Activated T-helper 17 cell treated with anti-CD3 and anti-CD28 coated beads, Interleukin-2, amount 50 U/mL, for 72 hours (primary cell): ENCODE results near the gene ALG14. TPM values are rescaled to one million over a fixed set of nuclear protein-coding genes. Genes with fewer than 3 reads are reported as not detected.
A peak's percentile ranks its signal among the peaks of the same experiment; 100 is the strongest.
"Not testable (repeated sequence)": the region's sequence is repeated elsewhere in the genome, so short reads cannot be mapped to it uniquely, and the experiment has no call there.

ENCODE experiments used
- ATAC-seq: fragments of 150-1000 bp; cut with Tn5 transposase; replicated peaks from 2 replicates; pipeline ENCODE4 v1.10.0; 2021; ENCODE audit warnings: mild to moderate bottlenecking, moderate library complexity
- H3K27ac Mint-ChIP-seq: one replicate; pipeline ENCODE4 v1.8.0; 2022; ENCODE audit warnings: mixed read lengths
- H3K27me3 Mint-ChIP-seq: one replicate; pipeline ENCODE4 v1.8.0; 2022; ENCODE audit warnings: mixed read lengths
- H3K36me3 Mint-ChIP-seq: one replicate; pipeline ENCODE4 v1.8.0; 2022; ENCODE audit warnings: low read depth, mild to moderate bottlenecking, mixed read lengths
- H3K4me1 Mint-ChIP-seq: one replicate; pipeline ENCODE4 v1.8.0; 2022; ENCODE audit warnings: mixed read lengths
- H3K4me3 Mint-ChIP-seq: one replicate; pipeline ENCODE4 v1.8.0; 2022; ENCODE audit warnings: mild to moderate bottlenecking, mixed read lengths
- H3K9me3 Mint-ChIP-seq: one replicate; pipeline ENCODE4 v1.8.0; 2022; ENCODE audit warnings: mixed read lengths
- total RNA-seq, 2 donors: library from RNA; stranded (reverse); gene quantifications; one replicate each; pipeline ENCODE4 v1.2.3, GENCODE V29; 2022

The ALG14 gene
- total RNA-seq, 2 donors from 2014 or later = 6.2 to 7.8 TPM

- no peak overlapping the region for H3K27ac Mint-ChIP-seq
- H3K27me3 Mint-ChIP-seq = peaks cover 14% of the 10 kb centered on the region
- H3K4me3 Mint-ChIP-seq = no peak overlapping the region
- H3K4me1 Mint-ChIP-seq = no peaks in the 10 kb centered on the region
- no peaks in the 10 kb centered on the region for H3K36me3 Mint-ChIP-seq
- no peaks in the 10 kb centered on the region for H3K9me3 Mint-ChIP-seq
- no peak for ATAC-seq
Measured at GRCh38 chr1:95096218-95096841, 23.6 kb upstream of the ALG14 start.

DNA sequence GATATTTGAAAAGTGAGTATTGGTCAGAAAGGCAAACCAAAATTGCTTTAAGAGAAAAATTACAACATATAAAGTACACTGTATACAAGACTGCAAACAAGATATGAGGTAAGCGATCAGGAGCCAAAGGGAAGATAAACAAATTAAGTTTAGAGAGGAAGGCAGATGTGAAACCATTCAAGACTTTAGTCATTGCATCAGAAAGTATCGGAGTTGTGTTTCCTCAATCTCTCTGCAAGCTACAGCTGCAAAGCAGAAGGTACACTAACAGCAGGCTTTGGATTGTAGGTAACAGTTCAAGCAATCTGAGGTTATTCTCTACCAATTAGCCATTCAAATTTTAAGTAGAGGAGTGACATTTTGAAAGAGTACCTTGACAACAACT lies 23.1 kb upstream of the ALG14 start:
- Mint-ChIP-seq H3K27me3 (peaks cover 17% of the 10 kb centered on the region), H3K27ac (no peak overlapping the region), H3K4me3 (no peak overlapping the region), H3K4me1 (no peaks in the 10 kb centered on the region), H3K9me3 (no peaks in the 10 kb centered on the region), H3K36me3 (no peaks in the 10 kb centered on the region)
- no peak for ATAC-seq

DNA sequence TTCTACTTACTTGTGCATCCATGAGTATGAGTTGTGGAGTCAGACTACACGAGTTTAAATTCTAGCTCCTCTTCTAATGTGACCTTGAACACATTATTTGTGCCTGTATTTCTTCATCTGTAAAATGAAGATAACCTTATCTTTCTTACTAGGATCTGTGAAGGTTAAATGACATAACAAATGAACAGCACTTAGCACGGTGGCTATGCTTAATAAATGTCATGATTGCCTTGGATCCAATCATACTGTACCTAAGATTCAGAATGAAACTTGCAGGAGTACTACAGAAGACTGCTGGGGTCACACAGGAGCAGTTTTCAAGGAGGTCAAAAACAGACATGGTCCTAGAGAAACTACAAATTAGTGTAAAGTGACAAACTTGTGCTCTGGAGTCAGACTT lies 22.2 kb upstream of the ALG14 start:
- H3K4me1 Mint-ChIP-seq = no peaks in the 10 kb centered on the region
- H3K9me3 Mint-ChIP-seq = no peaks in the 10 kb centered on the region
- H3K27ac Mint-ChIP-seq = no peak overlapping the region
- H3K27me3 Mint-ChIP-seq = peaks cover 17% of the 10 kb centered on the region
- no peak for ATAC-seq
- no peaks in the 10 kb centered on the region for H3K36me3 Mint-ChIP-seq
- H3K4me3 Mint-ChIP-seq = no peak overlapping the region

DNA sequence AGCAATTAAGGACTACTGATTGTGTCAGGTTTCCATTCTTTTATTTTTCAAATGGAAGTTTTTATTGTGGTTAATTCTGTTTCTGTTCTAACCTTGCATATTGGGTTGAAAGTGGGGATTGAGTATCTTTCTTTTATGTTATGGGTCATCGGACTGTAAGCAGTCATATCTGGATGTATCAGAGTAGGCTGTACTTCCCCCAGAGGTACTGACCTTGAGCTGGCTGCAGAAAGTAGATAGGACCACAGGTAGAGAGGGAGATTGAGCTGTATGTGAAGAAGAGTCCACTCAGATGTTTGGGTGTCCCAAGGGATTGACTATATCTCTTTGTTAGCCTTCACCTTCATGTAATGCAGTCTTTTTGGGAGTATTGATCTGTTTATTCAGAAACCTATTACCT lies 20.5 kb upstream of the ALG14 start:
- peaks cover 14% of the 10 kb centered on the region for H3K27me3 Mint-ChIP-seq
- H3K4me3 Mint-ChIP-seq = no peak overlapping the region
- H3K9me3 Mint-ChIP-seq = no peaks in the 10 kb centered on the region
- H3K4me1 Mint-ChIP-seq = no peaks in the 10 kb centered on the region
- no peaks in the 10 kb centered on the region for H3K36me3 Mint-ChIP-seq
- no peak overlapping the region for H3K27ac Mint-ChIP-seq
- ATAC-seq = no peak

DNA sequence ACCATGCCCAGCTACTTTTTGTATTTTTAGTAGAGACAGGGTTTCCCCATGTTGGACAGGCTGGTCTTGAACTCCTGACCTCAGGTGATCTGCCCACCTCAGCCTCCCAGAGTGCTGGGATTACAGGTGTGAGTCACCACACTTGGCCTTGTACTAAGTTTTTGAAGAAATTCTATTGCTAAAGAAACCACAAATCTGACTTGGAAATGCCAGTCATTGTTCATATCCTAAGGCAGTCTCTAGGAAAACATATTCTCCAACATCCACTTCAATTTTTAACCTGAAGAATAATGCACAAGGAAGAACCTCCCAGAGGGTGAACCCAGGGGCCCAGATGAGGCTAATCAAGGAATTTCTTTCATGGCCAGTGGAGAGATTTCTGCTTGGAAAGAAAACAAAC lies 20.1 kb upstream of the ALG14 start:
- not testable (repeated sequence) for ATAC-seq, H3K36me3 Mint-ChIP-seq, H3K4me3 Mint-ChIP-seq, H3K27ac Mint-ChIP-seq, H3K9me3 Mint-ChIP-seq, H3K4me1 Mint-ChIP-seq
- peaks cover 10% of the 10 kb centered on the region for H3K27me3 Mint-ChIP-seq

- not testable (repeated sequence) for H3K4me1 Mint-ChIP-seq, H3K36me3 Mint-ChIP-seq, H3K27me3 Mint-ChIP-seq, H3K27ac Mint-ChIP-seq, H3K4me3 Mint-ChIP-seq, ATAC-seq, H3K9me3 Mint-ChIP-seq
Measured at GRCh38 chr1:95091290-95091689, 18.5 kb upstream of the ALG14 start.

GRCh38 chr1:95089650-95090287 lies 17.0 kb upstream of the ALG14 start:
- Mint-ChIP-seq H3K4me1 (no peaks in the 10 kb centered on the region), H3K27ac (no peak overlapping the region), H3K27me3 (peaks cover 6% of the 10 kb centered on the region), H3K9me3 (no peaks in the 10 kb centered on the region), H3K4me3 (no peak overlapping the region), H3K36me3 (no peaks in the 10 kb centered on the region)
- ATAC-seq = no peak

DNA sequence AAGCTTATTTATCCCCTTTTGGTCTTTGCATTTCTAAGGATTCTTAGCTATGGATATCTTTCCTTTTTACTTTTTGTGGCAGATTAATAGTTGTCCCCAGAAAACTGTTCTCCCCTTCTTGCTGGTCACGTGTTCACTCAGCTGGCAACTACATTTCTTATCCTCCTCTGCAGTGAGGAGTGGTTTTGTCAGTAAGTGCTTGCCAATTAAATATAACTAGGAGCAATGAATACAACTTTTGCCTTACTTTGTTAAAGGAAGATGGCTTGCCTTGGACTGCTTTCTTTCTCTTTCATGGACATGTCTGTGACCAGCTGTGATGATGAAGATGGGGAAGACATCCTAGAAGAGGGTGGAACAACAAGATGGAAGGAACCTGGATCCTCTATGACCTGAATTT lies 15.6 kb upstream of the ALG14 start:
- H3K4me1 Mint-ChIP-seq = no peaks in the 10 kb centered on the region
- ATAC-seq = no peak
- H3K4me3 Mint-ChIP-seq = no peak overlapping the region
- peaks cover 10% of the 10 kb centered on the region for H3K27me3 Mint-ChIP-seq
- no peaks in the 10 kb centered on the region for H3K9me3 Mint-ChIP-seq
- no peak overlapping the region for H3K27ac Mint-ChIP-seq
- no peaks in the 10 kb centered on the region for H3K36me3 Mint-ChIP-seq

GRCh38 chr1:95086949-95087533 lies 14.3 kb upstream of the ALG14 start:
- Mint-ChIP-seq H3K9me3 (no peaks in the 10 kb centered on the region), H3K4me3 (no peak overlapping the region), H3K36me3 (no peaks in the 10 kb centered on the region), H3K27ac (no peak overlapping the region), H3K27me3 (peaks cover 10% of the 10 kb centered on the region), H3K4me1 (no peaks in the 10 kb centered on the region)
- ATAC-seq = no peak

GRCh38 chr1:95085376-95085775 lies 12.6 kb upstream of the ALG14 start:
- Mint-ChIP-seq H3K27me3 (peaks cover 8% of the 10 kb centered on the region), H3K9me3 (no peaks in the 10 kb centered on the region), H3K36me3 (no peaks in the 10 kb centered on the region), H3K4me1 (no peaks in the 10 kb centered on the region), H3K4me3 (no peak overlapping the region), H3K27ac (no peak overlapping the region)
- ATAC-seq = no peak

DNA sequence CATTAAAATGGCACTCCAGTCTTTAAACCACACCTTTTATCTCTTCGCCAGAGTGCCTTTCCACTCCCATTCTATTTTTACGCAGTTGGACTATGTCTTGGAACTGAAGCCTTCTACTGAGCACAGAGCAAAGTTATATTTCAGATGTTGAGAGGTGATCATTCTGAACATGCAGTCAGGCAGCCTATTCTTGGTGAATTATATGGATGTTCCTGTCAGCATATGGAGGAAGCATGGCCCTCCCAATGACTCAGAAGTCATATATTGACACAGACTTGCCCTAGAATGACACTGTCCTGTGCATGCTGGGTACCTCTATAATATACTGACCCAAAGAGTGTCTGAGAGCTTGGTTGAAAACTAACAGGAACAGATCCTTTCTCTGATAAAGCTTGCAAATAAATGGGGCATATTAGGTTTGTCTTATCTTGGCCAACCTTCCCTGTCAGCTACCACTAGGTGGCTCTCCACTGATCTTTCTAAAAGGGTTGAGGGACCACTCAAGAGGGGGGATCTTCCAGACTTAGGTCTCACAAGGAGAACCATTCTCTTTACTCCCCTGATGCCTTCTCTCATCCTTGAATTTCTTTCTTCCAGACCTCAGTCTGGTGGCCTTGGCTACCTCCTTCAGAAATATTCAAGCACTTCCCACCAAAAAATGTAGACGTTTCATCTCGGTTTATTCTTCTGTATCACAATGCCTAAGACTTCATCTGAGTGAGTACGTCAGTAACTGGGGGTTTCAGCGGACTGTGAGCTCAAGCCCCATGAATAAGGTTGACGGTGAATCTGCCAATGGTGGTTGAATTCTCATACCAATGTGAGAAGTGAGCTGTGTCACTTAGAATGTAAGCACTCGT lies 11.8 kb upstream of the ALG14 start:
- Mint-ChIP-seq H3K4me1 (no peaks in the 10 kb centered on the region), H3K27ac (no peak overlapping the region), H3K4me3 (no peak overlapping the region), H3K36me3 (no peaks in the 10 kb centered on the region), H3K27me3 (peaks cover 8% of the 10 kb centered on the region), H3K9me3 (no peaks in the 10 kb centered on the region)
- ATAC-seq = peak; percentile 53

DNA sequence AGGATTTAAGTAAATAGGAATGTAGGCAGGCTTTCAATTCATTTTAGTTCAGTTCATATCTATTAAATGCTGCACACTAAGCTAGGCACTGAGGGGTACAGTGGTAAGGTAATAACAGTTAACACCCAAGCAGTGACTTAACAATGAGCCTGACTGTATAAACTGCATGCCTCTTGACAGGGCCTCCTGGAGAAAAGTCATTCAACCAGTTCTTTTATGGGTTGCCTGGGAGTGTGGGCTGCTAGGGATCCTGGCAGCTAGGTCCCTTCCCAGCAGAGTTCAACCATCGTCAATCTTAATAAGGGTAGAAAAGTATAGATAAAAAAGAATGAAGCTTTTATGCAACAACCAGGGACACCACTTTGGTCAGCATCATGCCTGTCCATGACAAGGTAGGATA lies 8.1 kb upstream of the ALG14 start:
- Mint-ChIP-seq H3K4me1 (no peaks in the 10 kb centered on the region), H3K9me3 (no peaks in the 10 kb centered on the region), H3K36me3 (no peaks in the 10 kb centered on the region), H3K4me3 (no peak overlapping the region), H3K27ac (no peak overlapping the region), H3K27me3 (peaks cover 9% of the 10 kb centered on the region)
- no peak for ATAC-seq

DNA sequence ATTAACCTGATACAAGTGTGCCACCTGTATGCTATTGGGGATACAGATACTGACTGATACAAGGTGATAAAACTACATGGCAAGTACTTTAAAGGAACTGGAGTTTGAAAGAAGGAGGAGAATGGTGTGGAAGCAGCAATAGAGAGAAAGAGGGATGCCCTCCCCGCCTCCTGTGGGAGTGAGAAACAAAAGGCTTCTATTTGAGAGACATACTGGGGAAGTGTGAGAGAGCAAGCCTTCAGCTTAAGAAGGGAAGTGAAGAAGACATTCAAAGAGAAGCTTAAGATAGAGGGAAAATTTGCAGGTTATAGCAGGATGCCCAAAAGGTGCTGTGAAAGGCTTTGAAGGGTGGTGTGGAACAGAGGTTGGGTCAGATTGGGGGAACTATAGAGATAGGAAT lies 7.7 kb upstream of the ALG14 start:
- Mint-ChIP-seq H3K27ac (no peak overlapping the region), H3K4me3 (no peak overlapping the region), H3K36me3 (no peaks in the 10 kb centered on the region), H3K27me3 (peaks cover 11% of the 10 kb centered on the region), H3K4me1 (no peaks in the 10 kb centered on the region), H3K9me3 (no peaks in the 10 kb centered on the region)
- no peak for ATAC-seq

GRCh38 chr1:95076034-95076433 lies 3.3 kb upstream of the ALG14 start:
- no peak overlapping the region for H3K27ac Mint-ChIP-seq
- H3K36me3 Mint-ChIP-seq = peaks cover 16% of the 10 kb centered on the region
- peaks cover 11% of the 10 kb centered on the region for H3K4me1 Mint-ChIP-seq
- H3K4me3 Mint-ChIP-seq = no peak overlapping the region
- ATAC-seq = no peak
- H3K27me3 Mint-ChIP-seq = peaks cover 3% of the 10 kb centered on the region
- H3K9me3 Mint-ChIP-seq = no peaks in the 10 kb centered on the region

DNA sequence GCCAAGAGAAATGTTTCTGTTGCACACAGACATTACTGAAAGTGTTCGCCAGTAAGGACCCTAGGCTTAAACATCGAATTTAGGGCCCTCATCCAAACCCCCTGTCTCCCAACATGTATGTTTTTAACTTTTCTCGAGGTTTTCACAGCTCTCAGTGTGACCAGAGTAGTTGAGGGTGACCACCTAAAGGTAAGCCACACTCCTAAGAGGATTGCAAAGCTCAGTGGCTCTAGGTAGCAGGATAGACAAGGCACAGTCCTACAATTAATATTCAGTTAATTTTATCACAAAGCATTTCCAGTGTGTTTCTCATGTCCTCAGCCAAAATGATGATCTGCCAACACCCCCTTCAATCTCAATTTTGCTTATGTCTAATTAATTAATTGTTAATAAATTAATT lies 695 bp upstream of the ALG14 start:
- Mint-ChIP-seq H3K36me3 (peaks cover 16% of the 10 kb centered on the region), H3K4me1 (peaks cover 11% of the 10 kb centered on the region), H3K9me3 (no peaks in the 10 kb centered on the region), H3K4me3 (peak overlapping the region; percentile 89), H3K27me3 (peaks cover 3% of the 10 kb centered on the region), H3K27ac (peak overlapping the region; percentile 90)
- no peak for ATAC-seq
